WI38 (cell line): ENCODE measurements around the gene FNIP1.
"Not testable (repeated sequence)": the region's sequence is repeated elsewhere in the genome, so short reads cannot be mapped to it uniquely, and the experiment has no call there.

Experiments
- H3K4me3 ChIP-seq: 2 replicates; pipeline ENCODE4 v1.5.1; 2011; ENCODE audit warnings: low read depth, mild to moderate bottlenecking, control low read depth, low read length
- TF ChIP-seq, protein P1 (sequence below): IDR thresholded peaks from 2 replicates; pipeline ENCODE4 v1.5.1; 2012; ENCODE audit warnings: low read depth, mild to moderate bottlenecking, control low read depth, low read length

FNIP1 gene

DNA sequence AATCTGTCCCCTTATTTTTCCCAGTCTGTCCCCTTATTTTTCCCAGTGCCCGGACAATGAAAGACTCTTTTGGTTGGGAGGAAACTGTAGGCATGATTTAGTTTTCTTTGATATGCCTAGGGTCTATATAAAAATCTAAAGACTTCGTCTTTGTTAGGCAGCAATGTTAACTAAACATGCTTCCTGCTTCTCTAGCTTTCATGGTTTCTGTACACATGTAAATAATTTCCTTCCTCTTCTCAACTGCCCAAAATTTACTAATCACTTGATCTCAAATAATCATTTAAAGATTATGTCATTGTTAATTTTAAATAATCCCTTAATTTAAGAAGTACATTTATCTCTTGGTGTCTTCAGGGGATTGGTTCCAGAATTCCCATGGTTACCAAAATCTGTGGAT is 114.0 kb downstream of the FNIP1 start:
- no peak overlapping the region for H3K4me3 ChIP-seq
- TF ChIP-seq, protein P1, sequence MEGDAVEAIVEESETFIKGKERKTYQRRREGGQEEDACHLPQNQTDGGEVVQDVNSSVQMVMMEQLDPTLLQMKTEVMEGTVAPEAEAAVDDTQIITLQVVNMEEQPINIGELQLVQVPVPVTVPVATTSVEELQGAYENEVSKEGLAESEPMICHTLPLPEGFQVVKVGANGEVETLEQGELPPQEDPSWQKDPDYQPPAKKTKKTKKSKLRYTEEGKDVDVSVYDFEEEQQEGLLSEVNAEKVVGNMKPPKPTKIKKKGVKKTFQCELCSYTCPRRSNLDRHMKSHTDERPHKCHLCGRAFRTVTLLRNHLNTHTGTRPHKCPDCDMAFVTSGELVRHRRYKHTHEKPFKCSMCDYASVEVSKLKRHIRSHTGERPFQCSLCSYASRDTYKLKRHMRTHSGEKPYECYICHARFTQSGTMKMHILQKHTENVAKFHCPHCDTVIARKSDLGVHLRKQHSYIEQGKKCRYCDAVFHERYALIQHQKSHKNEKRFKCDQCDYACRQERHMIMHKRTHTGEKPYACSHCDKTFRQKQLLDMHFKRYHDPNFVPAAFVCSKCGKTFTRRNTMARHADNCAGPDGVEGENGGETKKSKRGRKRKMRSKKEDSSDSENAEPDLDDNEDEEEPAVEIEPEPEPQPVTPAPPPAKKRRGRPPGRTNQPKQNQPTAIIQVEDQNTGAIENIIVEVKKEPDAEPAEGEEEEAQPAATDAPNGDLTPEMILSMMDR = no peak

DNA sequence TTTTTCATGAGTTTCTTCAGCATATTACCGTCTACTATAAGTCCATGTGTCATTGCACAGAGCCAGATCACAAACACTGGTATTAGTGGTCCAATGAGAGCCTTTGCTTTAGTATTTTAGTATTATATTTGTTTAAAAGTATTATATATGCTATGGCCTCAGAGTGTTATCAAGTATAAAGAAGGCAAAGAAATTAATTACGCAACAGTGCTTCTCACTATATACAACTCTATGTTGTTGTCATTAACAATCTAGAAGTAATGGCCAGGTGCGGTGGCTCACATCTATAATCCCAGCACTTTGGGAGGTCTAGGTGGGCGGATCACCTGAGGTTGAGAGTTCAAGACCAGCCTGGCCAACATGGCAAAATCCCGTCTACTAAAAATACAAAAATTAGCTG is 114.6 kb downstream of the FNIP1 start:
- H3K4me3 ChIP-seq = no peak overlapping the region
- TF ChIP-seq, protein P1 = no peak

DNA sequence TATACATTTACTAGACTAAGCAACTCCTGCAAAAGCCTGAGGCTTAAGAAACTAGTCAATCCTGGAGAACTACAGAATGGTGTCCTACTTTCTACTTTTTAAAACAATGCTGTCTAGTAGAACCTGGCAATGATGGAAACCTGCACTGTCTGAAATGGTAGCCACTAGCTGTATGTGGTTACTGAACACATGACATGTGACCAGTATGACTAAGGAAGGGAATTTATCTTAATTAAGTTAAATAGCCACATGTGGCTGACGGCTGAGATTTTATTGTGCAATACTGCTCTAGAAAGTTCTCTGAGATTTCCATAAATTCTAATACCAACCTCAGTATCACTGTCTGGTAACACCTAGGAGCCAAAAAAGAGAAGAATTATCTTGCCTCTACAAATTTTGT is 116.9 kb downstream of the FNIP1 start:
- TF ChIP-seq, protein P1 = no peak
- no peak overlapping the region for H3K4me3 ChIP-seq

DNA sequence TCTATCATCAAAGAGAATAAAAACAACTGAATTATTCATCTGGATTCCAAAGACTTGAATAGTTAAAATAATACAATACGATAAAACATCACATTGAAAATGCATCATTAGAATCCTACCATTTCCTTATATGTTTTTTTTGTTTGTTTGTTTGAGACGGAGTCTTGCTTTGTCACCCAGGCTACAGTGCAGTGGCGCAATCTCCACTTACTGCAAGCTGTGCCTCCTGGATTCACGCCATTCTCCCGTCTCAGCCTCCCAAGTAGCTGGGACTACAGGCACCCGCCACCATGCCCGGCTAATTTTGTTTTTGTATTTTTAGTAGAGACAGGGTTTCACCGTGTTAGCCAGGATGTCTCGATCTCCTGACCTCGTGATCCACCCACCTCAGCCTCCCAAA is 118.5 kb downstream of the FNIP1 start:
- not testable (repeated sequence) for H3K4me3 ChIP-seq

DNA sequence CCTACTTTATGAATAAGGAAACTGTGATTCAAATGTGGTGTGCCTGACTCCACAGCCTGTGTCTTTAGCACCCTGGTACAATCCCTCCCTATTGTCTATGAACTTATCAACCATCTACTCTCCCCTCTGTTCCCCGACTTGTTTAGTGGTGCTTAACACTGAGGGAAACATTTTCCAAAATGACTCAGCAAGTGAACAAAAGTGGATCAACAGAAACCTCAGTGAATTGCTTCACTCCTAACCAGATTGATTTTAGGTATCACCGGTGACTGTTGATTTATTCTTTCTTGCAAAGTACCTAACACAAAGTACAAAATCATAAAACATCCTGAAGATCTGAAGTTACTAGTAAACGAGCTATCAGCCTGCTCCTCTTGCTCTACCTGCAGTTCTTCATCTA is 119.7 kb downstream of the FNIP1 start:
- no peak overlapping the region for H3K4me3 ChIP-seq
- TF ChIP-seq, protein P1 = no peak

DNA sequence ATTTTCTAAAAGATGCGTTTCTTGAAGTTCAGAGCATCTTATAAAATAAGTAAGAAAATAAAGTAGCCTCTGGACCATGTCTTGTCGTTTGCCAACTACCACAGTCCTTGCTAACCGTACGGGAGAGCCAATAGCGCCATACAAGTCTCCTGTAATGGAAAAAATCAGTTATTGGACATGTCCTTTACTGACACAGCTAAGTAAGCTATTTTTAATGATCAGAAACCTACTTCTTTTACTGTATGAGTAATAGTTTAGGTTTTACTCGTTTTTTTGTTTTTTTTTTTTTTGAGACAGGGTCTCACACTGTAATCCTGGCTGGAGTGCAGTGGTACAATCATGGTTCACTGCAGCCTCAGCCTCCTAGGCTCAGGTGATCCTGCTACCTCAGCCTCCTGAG is 124.0 kb downstream of the FNIP1 start:
- H3K4me3 ChIP-seq = no peak overlapping the region
- TF ChIP-seq, protein P1 = no peak

DNA sequence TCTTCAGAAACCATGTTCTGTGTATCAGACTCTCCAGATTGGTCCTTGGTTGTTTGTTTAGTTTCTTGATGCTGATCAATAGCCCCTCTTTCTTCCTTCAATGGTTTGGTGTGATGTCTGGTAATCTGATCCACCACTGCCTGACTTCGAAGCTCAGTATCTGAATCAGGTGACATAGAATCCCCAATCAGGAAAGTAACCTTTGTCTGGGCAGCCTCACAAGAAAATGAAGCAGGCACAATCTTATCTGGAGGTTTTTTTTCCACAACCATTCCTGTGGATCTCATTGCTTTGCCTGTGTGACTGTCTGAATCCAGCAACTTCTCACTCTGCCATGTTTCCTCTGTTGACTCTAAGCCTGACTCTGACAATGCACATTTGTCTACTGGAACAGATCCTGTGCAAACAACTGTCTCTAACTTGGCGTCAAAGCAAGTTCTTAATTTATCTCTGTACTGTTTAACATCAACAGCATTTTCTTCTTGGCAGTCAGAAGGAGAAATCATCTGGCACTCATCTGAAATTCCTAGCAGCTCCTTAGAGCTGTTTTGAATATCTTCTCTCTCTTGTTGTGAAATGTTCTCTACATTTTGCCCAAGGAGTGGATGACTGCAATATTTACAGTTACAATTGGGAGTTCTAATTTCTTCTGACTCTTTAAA is 124.7 kb downstream of the FNIP1 start:
- TF ChIP-seq, protein P1 = no peak
- no peak overlapping the region for H3K4me3 ChIP-seq

DNA sequence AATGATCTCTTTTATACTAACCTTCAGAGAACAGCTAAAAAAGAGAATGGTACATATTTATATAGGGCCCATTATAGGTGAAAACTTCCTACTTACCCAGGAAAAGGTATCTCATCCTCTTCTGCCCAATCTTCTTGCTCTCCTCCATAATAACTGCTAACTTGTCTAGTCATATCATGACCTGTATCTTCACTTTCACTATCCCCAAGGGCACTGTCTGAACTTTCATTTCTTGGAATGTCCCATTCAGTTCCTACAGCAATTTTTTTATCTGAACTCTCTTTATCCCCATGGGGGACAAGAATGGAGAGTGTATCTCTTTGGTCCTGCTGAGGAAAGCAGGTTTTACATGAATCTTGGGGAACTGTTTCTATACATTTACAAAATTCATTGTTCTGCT is 125.4 kb downstream of the FNIP1 start:
- no peak overlapping the region for H3K4me3 ChIP-seq
- TF ChIP-seq, protein P1 = no peak
